Astrocyte of the cerebellum (primary cell): Measurements from ENCODE around the gene PPP1R10.
"Not testable (repeated sequence)": the region's sequence is repeated elsewhere in the genome, so short reads cannot be mapped to it uniquely, and the experiment has no call there.

ENCODE experiments used
- DNase-seq: peaks from one replicate; pipeline ENCODE4 v3.0.0-alpha.2; 2011; ENCODE audit warnings: low read depth
- H3K4me3 ChIP-seq: 2 replicates; pipeline ENCODE4 v1.5.1; 2011; ENCODE audit warnings: mild to moderate bottlenecking, low read depth, low read length, moderate library complexity
- in situ Hi-C: cut with HindIII; loops from 2 replicates; pipeline ENCODE4 v1.10.0; 2017; ENCODE audit warnings: low sequenced_read_pairs
- TF ChIP-seq, protein P1 (sequence below): IDR thresholded peaks from 2 replicates; pipeline ENCODE4 v1.5.1; 2012; ENCODE audit warnings: low read length, low read depth, moderate library complexity, mild to moderate bottlenecking; ENCODE audit errors: missing control alignments

The PPP1R10 gene

DNA sequence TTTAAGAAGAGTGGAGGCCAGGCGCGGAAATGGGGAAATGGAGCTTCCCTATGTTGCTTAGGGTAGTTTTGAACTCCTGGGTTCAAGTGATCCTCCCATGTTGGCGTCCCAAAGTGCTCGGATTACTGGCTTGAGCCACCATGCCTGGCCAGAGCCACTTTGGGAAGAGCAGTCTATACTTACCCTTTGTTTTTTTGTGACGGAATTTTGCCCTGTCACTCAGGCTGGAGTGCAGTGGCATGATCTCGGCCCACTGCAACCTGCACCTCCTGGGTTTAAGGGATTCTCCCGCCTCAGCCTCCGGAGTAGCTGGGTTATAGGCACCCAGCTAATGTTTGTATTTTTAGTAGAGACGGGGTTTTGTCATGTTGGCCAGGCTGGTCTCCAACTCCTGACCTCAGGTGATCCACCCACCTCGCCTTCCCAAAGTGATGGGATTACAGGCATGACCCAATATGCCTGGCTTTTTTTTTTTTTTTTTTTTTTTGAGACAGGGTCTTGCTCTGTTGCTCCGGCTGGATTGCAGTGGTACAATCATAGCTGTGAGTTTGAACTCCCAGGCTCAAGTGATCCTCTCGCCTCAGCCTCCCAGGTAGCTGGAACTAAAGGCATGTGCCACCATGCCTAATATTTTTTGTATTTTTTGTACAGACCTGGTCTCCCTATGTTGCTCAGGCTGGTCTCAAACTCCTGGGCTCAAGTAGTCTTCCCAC is 18.0 kb downstream of the PPP1R10 start:
- in situ Hi-C loops: no loop called here
- TF ChIP-seq, protein P1, sequence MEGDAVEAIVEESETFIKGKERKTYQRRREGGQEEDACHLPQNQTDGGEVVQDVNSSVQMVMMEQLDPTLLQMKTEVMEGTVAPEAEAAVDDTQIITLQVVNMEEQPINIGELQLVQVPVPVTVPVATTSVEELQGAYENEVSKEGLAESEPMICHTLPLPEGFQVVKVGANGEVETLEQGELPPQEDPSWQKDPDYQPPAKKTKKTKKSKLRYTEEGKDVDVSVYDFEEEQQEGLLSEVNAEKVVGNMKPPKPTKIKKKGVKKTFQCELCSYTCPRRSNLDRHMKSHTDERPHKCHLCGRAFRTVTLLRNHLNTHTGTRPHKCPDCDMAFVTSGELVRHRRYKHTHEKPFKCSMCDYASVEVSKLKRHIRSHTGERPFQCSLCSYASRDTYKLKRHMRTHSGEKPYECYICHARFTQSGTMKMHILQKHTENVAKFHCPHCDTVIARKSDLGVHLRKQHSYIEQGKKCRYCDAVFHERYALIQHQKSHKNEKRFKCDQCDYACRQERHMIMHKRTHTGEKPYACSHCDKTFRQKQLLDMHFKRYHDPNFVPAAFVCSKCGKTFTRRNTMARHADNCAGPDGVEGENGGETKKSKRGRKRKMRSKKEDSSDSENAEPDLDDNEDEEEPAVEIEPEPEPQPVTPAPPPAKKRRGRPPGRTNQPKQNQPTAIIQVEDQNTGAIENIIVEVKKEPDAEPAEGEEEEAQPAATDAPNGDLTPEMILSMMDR: no peak
- no peak for DNase-seq
- H3K4me3 ChIP-seq: no peak overlapping the region

DNA sequence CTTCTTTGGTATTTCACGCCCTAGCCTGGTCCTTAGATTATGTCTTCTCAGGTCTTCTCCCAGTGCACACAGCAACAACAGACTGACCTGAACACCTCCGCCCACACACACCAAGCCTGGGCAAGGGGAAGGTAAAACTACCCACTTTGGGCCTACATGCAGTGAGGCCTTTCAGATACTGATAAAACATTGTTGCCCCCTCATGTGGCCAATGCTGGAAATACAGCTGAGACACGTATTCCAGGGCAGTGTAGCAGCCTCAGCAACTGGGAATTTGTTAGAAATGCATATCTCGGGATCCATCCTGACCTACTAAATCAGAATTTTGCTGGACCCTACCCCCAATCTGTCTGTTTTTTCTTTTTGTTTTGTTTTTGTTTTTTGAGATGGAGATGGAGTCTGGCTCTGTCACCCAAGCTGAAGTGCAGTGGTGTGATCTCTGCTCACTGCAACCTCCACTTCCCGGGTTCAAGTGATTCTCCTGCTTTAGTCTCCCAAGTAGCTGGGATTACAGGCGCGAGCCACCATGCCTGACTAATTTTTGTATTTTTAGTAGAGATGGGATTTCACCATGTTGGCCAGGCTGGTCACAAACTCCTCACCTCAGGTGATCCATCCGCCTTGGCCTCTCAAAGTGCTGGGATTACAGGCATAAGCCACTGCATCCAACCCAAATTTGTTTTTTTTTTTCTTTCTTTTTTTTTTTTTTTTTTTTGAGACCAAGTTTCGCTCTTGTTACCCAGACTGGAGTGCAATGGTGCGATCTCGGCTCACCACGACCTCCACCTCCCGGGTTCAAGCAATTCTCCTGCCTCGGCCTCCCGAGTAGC is 19.5 kb downstream of the PPP1R10 start:
- H3K4me3 ChIP-seq, in situ Hi-C loops: not testable (repeated sequence)
- TF ChIP-seq, protein P1: peak; percentile 80
- DNase-seq: peak; percentile 58

DNA sequence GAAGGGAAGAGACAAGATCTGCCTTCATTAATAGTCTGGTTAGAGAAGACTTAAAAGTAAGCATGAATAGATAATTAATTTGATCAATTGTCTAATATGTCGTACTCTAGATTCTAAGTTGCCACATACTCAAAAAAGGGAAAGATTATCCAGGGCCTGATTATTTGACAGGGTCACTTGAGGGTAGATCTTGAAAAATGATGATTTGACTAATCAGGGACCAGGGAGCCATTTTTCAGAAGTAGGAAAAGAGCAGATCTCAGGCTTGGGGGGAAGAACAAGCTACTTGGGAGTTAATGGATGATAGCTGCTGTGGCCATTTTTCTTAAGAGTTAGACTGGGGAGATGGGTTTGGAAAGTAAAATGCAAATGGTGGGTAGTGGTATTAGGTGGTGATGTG is 24.8 kb downstream of the PPP1R10 start:
- no peak for DNase-seq
- in situ Hi-C loops: no loop called here
- H3K4me3 ChIP-seq: no peak overlapping the region
- TF ChIP-seq, protein P1: no peak

DNA sequence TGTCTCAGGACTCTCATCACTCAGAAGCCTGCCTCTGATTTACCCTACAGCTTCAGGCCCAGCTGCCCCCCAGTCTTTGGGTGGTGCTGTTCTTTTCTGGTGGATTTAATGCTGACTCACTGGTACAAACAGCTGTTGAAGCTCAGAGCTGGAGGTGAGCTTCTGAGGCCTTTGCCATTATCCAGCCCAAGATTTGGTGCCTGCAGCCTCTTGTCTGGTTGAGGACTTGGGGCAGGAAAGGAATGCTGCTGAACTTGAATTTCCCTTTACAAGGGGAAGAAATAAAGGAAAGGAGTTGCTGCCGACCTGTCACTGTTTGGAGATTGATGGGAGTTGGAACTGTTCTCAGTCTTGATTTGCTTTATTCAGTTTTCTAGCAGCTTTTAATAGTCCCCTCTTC is 26.0 kb downstream of the PPP1R10 start:
- no peak for DNase-seq
- H3K4me3 ChIP-seq: no peak overlapping the region
- TF ChIP-seq, protein P1: no peak
- in situ Hi-C loops: no loop called here

DNA sequence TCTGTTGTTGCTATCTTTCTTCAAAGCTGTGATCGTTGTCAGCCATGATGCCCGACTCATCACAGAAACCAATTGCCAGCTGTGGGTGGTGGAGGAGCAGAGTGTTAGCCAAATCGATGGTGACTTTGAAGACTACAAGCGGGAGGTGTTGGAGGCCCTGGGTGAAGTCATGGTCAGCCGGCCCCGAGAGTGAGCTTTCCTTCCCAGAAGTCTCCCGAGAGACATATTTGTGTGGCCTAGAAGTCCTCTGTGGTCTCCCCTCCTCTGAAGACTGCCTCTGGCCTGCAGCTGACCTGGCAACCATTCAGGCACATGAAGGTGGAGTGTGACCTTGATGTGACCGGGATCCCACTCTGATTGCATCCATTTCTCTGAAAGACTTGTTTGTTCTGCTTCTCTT is 26.5 kb downstream of the PPP1R10 start:
- in situ Hi-C loops: no loop called here

DNA sequence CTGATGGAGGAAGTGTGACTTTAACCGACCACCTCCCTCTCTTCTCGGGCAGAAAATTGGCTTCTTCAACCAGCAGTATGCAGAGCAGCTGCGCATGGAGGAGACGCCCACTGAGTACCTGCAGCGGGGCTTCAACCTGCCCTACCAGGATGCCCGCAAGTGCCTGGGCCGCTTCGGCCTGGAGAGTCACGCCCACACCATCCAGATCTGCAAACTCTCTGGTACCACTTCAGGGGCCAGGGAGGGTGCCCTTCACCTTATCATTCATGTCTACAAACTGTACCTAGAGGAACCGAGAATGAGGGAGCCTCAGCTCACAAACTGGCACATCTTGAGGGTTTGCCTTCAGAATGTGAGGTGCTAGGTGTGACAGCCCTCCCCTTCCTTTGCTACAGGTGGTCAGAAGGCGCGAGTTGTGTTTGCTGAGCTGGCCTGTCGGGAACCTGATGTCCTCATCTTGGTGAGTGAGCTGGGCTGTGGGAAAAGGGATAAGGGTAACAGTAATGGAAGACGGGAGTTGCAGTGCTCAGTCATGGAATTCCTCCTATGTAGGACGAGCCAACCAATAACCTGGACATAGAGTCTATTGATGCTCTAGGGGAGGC is 27.2 kb downstream of the PPP1R10 start:
- TF ChIP-seq, protein P1: no peak
- no peak overlapping the region for H3K4me3 ChIP-seq
- no peak for DNase-seq
- in situ Hi-C loops: no loop called here

More for the DNA sequence above, 26.5 kb downstream of the PPP1R10 start:
- TF ChIP-seq, protein P1: no peak
- DNase-seq: no peak
- no peak overlapping the region for H3K4me3 ChIP-seq
